Small intestine (tissue), 7 donors: ENCODE measurements around the gene ENAH. TPM values are rescaled to one million over a fixed set of nuclear protein-coding genes. Genes with fewer than 3 reads are reported as not detected.

Source experiments
- DNase-seq, 2 donors: peaks; one replicate each; pipeline versions ENCODE4 v3.0.0 to v3.0.0-alpha.2; 2013
- FAIRE-seq: peaks from 2 replicates; lab custom pipeline; 2012; peaks lifted over from hg19 to GRCh38; lab: Jason Lieb, UNC
- H3K27ac ChIP-seq, 3 donors: one replicate each; pipeline ENCODE4 v1.5.1; 2013; ENCODE audit warnings: low read length in 2 of 3, mild to moderate bottlenecking in 2 of 3, control low read depth in 1 of 3, inconsistent platforms in 1 of 3, low read depth in 1 of 3, moderate library complexity in 1 of 3
- H3K27me3 ChIP-seq, 3 donors: one replicate each; pipeline ENCODE4 v1.6.1; 2013; ENCODE audit warnings: low read length in 3 of 3, inconsistent platforms in 1 of 3; ENCODE audit not compliant: control insufficient read depth in 3 of 3, insufficient read depth in 3 of 3
- H3K36me3 ChIP-seq, 3 donors: one replicate each; pipeline ENCODE4 v1.6.1; 2013; ENCODE audit warnings: low read length in 3 of 3, inconsistent platforms in 1 of 3, low read depth in 1 of 3, mild to moderate bottlenecking in 1 of 3, moderate library complexity in 1 of 3; ENCODE audit not compliant: control insufficient read depth in 3 of 3, insufficient read depth in 2 of 3
- H3K4me1 ChIP-seq, 3 donors: one replicate each; pipeline ENCODE4 v1.6.1; 2013; ENCODE audit warnings: low read length in 2 of 3, inconsistent platforms in 1 of 3, low read depth in 1 of 3, mild to moderate bottlenecking in 1 of 3, moderate library complexity in 1 of 3; ENCODE audit not compliant: control insufficient read depth in 3 of 3, insufficient read depth in 2 of 3
- H3K4me3 ChIP-seq, 3 donors: one replicate each; pipeline ENCODE4 v1.5.1; 2013; ENCODE audit warnings: low read length in 3 of 3, control low read depth in 1 of 3, inconsistent platforms in 1 of 3, low read depth in 1 of 3, mild to moderate bottlenecking in 1 of 3, moderate library complexity in 1 of 3
- H3K9me3 ChIP-seq, 2 donors: one replicate each; pipeline ENCODE4 v1.6.1; 2013; ENCODE audit warnings: low read depth in 1 of 2, low read length in 1 of 2; ENCODE audit not compliant: control insufficient read depth in 2 of 2, insufficient read depth in 1 of 2
- WGBS, 3 donors: extraction: QIAGEN DNeasy Blood & Tissue Kit; methylation state at CpG; one replicate each; pipeline ENCODE4 v1.1.7; 2013; 5-methylcytosine and 5-hydroxymethylcytosine counted together
- polyA plus RNA-seq, 4 donors: library from polyadenylated mRNA; stranded (reverse) in 3 of 4; unstranded in 1 of 4; fragments of 200-250 nt in 3 of 4; fragments of 120-200 nt in 1 of 4; gene quantifications; one replicate each; pipeline versions ENCODE4 v1.2.1 to v1.2.3, GENCODE V29; 2013
- donor health status: healthy with polysubstance abuse.
- donor health status: control.
- donor health status: control.
- donor health status: Bipolar disorder and iron deficiency.
- donor health status: healthy.

The ENAH gene
- polyA plus RNA-seq, 4 donors, result 4.5 to 26.0 (median 13.9) TPM

GRCh38 chr1:225613006-225613405 is 39.9 kb downstream of the ENAH start:
- Histone ChIP-seq H3K27ac (peak overlapping the region in 1 of 3 donors; percentile 4), H3K4me1 (peaks cover 0 to 9% (median under 1%) of the 10 kb centered on the region in 3 donors)
- WGBS, 3 donors, result 73 to 84% (median 81%) methylated on average over 3 of the region's 3 CpGs

GRCh38 chr1:225612287-225612686 is 40.6 kb downstream of the ENAH start:
- Histone ChIP-seq H3K4me3 (no peak overlapping the region), H3K27me3 (no peaks in the 10 kb centered on the region), H3K4me1 (peaks cover 0 to 6% (median 0%) of the 10 kb centered on the region in 3 donors), H3K9me3 (no peaks in the 10 kb centered on the region), H3K36me3 (no peaks in the 10 kb centered on the region), H3K27ac (peak overlapping the region in 1 of 3 donors; percentile 45)
- FAIRE-seq (no peak), DNase-seq (no peak)

More at GRCh38 chr1:225613006-225613405, 39.9 kb downstream of the ENAH start:
- no peak overlapping the region for H3K4me3 ChIP-seq
- no peaks in the 10 kb centered on the region for H3K27me3 ChIP-seq
- no peaks in the 10 kb centered on the region for H3K9me3 ChIP-seq
- FAIRE-seq (no peak), DNase-seq (no peak)
- H3K36me3 ChIP-seq, result no peaks in the 10 kb centered on the region

DNA sequence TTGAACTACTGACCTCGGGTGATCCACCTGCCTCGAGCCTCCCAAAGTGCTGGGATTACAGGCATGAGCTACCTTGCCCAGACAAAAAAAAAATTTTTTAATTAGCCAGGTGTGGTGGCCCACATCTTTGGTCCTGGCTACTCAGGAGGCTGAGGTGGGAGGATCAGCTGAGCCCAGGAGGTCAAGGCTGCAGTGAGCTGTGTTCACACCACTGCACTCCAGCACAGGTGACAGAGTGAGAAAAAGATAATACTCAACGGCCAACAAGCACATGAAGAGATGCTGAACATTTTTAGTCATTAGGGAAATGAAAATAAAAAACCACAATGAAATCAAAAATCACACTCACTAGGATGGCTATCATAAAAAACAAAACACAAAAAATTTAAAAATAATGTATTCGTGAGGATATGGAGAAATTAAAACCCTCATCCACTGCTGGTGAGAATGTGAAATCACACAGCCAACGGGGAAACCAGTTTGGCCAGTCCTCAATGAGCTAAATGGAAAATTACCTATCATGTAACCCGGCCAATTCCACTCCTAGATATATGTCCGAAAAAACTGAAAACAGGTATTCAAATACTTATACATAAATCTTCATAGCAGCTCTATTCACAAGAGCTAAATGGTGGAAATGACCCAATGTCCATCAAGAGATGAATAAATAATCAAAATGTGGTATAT is 41.2 kb downstream of the ENAH start:
- H3K27me3 ChIP-seq, result no peaks in the 10 kb centered on the region
- no peaks in the 10 kb centered on the region for H3K36me3 ChIP-seq
- H3K4me1 ChIP-seq, result peaks cover 0 to 6% (median 0%) of the 10 kb centered on the region in 3 donors
- H3K9me3 ChIP-seq, result no peaks in the 10 kb centered on the region
- no peak for FAIRE-seq
- 83 to 87% (median 84%) methylated on average over 7 of the region's 7 CpGs for WGBS, 3 donors
- no peak overlapping the region for H3K4me3 ChIP-seq
- DNase-seq, result no peak
- peak overlapping the region in 1 of 3 donors; percentile 31 for H3K27ac ChIP-seq

GRCh38 chr1:225610539-225610938 is 42.4 kb downstream of the ENAH start:
- no peak overlapping the region for H3K27ac ChIP-seq
- FAIRE-seq (no peak), DNase-seq (no peak)
- no peak overlapping the region for H3K4me3 ChIP-seq
- 80 to 96% (median 88%) methylated on average over 5 of the region's 5 CpGs for WGBS, 3 donors
- peaks cover 0 to 8% (median 1%) of the 10 kb centered on the region in 3 donors for H3K4me1 ChIP-seq
- no peaks in the 10 kb centered on the region for H3K9me3 ChIP-seq
- H3K36me3 ChIP-seq, result no peaks in the 10 kb centered on the region
- H3K27me3 ChIP-seq, result no peaks in the 10 kb centered on the region

DNA sequence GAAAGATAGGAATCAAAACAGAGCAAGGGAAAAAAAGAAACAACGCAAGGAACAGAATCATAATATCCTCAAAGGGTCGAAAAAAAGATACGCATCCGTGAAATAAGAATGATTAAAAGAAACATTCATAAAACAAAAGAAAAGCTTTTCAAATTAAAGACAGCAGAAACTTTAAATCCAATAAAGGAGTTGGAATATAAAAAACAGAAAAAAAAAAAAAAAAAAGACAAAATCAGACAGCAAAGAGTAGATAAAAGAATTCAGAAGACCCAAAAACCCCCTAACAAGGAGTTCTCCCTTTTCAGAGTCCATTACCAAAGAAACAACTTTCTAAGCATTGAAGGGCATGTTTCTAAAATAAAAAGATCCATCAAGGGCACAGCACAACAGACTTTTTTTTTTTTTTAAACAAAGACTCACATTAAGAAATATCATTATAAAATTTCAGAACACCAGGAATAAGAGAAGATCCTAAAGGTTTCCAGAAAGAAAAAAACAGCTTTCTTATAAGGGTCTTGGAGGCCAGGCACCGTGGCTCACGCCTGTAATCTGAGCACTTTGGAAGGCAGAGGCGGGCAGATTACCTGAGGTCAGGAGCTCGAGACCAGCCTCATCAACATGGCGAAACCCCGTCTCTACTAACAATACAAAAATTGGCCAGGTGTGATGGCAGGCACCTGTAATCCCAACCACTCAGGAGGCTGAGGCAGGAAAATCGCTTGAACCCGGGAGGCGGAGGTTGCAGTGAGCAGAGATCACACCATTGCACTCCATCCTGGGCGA is 44.7 kb downstream of the ENAH start:
- 89 to 95% (median 91%) methylated on average over 14 of the region's 14 CpGs for WGBS, 3 donors
- no peaks in the 10 kb centered on the region for H3K36me3 ChIP-seq
- no peak for FAIRE-seq
- no peaks in the 10 kb centered on the region for H3K9me3 ChIP-seq
- H3K4me3 ChIP-seq, result no peak overlapping the region
- H3K4me1 ChIP-seq, result peaks cover 0 to 6% (median 3%) of the 10 kb centered on the region in 3 donors
- H3K27me3 ChIP-seq, result no peaks in the 10 kb centered on the region
- DNase-seq, result no peak
- no peak overlapping the region for H3K27ac ChIP-seq

- Histone ChIP-seq H3K27me3 (no peaks in the 10 kb centered on the region), H3K27ac (peak overlapping the region in 1 of 3 donors; percentile 21), H3K4me1 (peaks cover 0 to 6% (median 3%) of the 10 kb centered on the region in 3 donors), H3K4me3 (no peak overlapping the region), H3K36me3 (no peaks in the 10 kb centered on the region), H3K9me3 (no peaks in the 10 kb centered on the region)
- DNase-seq (no peak), FAIRE-seq (no peak)
- WGBS, 3 donors, result 79 to 92% (median 87%) methylated on average over 3 of the region's 3 CpGs
Observed at GRCh38 chr1:225607355-225607754, 45.6 kb downstream of the ENAH start.

DNA sequence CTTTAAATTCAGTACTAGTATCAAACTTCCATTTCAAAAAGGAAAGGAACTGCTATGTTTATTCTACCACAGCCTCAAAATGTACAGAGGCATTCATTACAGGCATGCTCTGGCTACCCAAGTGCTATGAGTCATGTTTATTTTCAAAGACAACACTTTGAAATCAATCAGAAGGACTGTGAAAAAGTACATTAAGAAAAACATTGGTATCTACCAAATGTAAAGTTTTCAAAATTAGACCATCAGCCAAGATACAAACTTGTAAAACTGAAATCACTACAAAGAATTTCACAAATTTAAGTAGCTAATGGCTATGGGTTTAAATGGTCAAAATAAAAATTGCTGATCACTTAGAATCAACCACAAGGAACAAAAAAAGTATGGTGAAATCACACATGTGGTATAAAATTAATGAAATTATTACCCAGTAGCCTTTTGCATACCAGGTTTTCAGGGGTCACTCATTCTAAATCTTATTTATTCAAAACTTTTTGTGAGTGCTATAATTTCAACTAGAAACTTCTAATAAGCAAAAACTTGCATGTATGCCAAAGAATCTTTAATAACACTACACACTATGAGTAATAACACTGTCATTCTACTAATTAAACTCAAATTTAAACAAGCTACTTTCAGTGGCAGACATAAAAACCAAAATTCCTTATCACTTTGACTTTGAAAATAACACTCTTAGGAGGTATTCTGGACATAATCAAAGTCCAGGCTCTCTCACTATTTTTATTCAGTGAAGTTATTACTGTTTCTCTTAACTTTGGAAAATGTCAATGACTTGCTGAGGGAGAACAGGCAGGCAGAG is 49.2 kb downstream of the ENAH start:
- Histone ChIP-seq H3K27me3 (no peaks in the 10 kb centered on the region), H3K4me1 (peaks cover 0 to 6% (median 3%) of the 10 kb centered on the region in 3 donors), H3K9me3 (no peaks in the 10 kb centered on the region), H3K36me3 (no peaks in the 10 kb centered on the region), H3K27ac (no peak overlapping the region), H3K4me3 (no peak overlapping the region)
- no peak for FAIRE-seq
- no peak for DNase-seq

DNA sequence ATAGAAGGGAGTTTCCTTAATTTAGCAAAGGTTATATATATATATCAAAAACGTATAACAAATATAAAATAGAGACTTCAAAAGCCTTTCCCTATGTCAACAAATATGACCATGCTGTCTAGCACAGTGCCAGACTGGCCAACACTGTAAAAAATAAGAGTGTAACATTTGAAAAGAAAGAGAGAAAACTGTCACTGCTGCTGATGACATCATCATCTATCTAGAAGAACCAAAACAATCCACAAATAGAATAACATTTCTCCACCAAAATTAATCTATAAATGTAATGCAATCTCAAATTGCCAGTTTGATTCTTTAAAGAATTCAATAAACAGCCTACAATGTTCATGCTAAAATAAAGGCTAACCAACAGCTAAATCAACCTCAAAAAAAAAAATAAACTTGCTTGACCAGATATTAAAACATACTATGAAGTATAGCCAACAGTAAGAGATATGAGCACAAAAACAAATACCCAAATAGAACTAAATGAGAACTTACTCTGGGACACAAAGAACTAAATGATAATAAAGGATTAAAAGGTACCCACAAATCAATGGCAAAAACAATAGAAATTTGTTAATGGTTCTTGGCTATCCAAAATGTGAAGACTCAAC is 50.2 kb downstream of the ENAH start:
- no peaks in the 10 kb centered on the region for H3K36me3 ChIP-seq
- DNase-seq (no peak), FAIRE-seq (no peak)
- no peaks in the 10 kb centered on the region for H3K27me3 ChIP-seq
- peaks cover 0 to 6% (median 3%) of the 10 kb centered on the region in 3 donors for H3K4me1 ChIP-seq
- H3K9me3 ChIP-seq, result no peaks in the 10 kb centered on the region
- no peak overlapping the region for H3K27ac ChIP-seq
- H3K4me3 ChIP-seq, result no peak overlapping the region
- WGBS, 3 donors, result 3 to 29% (median 10%) methylated on average over 1 of the region's 1 CpG
